GM10248 (cell line): ENCODE results near the gene ALX3.
"Not testable (repeated sequence)": the region's sequence is repeated elsewhere in the genome, so short reads cannot be mapped to it uniquely, and the experiment has no call there.

Source experiments
- CTCF ChIA-PET: fragments of 300-600 bp; sonication (Branson Sonifier 250); formaldehyde crosslinking; extraction: SDS; loops from one replicate; lab custom pipeline; 2021; ENCODE audit warnings: antibody characterized with exemption; lab: Yijun Ruan, JAX
- POLR2A ChIA-PET: fragments of 350-650 bp; sonication (Branson Sonifier 250); formaldehyde crosslinking; extraction: SDS; loops from one replicate; lab custom pipeline; 2020; ENCODE audit warnings: antibody characterized with exemption; lab: Yijun Ruan, JAX
- DNase-seq: peaks from one replicate; pipeline ENCODE4 v3.0.0; 2012; ENCODE audit errors: extremely low spot score
- CTCF ChIP-seq: IDR thresholded peaks from 2 replicates; pipeline ENCODE4 v1.5.1; 2012; ENCODE audit warnings: mild to moderate bottlenecking, low read depth; ENCODE audit errors: extremely low read depth, missing control alignments, control extremely low read depth

ALX3 gene

GRCh38 chr1:110034040-110034450 lies 36.4 kb downstream of the ALX3 start:
- POLR2A ChIA-PET, result no interaction called here
- CTCF ChIA-PET, result interaction anchor here (0.8 to 22.1 kb wide), 13 partner anchors 11 to 257 kb away, joined by 3 to 387 read pairs (median 4); partner anchors contain the start of gene AHCYL1
- no peak for DNase-seq
- TF ChIP-seq CTCF, result no peak

GRCh38 chr1:110033421-110033820 lies 37.1 kb downstream of the ALX3 start:
- no peak for TF ChIP-seq CTCF
- DNase-seq, result no peak
- ChIA-PET CTCF (interaction anchor here (1.1 to 3.3 kb wide), 4 partner anchors 11 to 463 kb away, joined by 3 to 14 read pairs (median 5); no protein-coding TSS in a partner anchor), POLR2A (no interaction called here)

- no peak for TF ChIP-seq CTCF
- ChIA-PET POLR2A (no interaction called here), CTCF (interaction anchor here (1.1 to 3.3 kb wide), 6 partner anchors 10 to 464 kb away, joined by 3 to 14 read pairs (median 4); no protein-coding TSS in a partner anchor)
- DNase-seq, result no peak
Observed at GRCh38 chr1:110032327-110032726, 38.1 kb downstream of the ALX3 start.

GRCh38 chr1:110030687-110031086 lies 39.8 kb downstream of the ALX3 start:
- CTCF ChIA-PET, result interaction anchor here (0.8 to 7.0 kb wide), 26 partner anchors 7 to 489 kb away, joined by 3 to 140 read pairs (median 5); partner anchors contain the start of genes AHCYL1, AMPD2, GNAI3 and GNAT2
- DNase-seq, POLR2A ChIA-PET: not testable (repeated sequence)

- no peak for TF ChIP-seq CTCF
- ChIA-PET POLR2A (no interaction called here), CTCF (interaction anchor here (1.8 to 7.0 kb wide), 3 partner anchors 10 to 385 kb away, joined by 4 to 140 read pairs (median 7); partner anchors contain the start of gene AHCYL1)
- no peak for DNase-seq
Observed at GRCh38 chr1:110024613-110025012, 45.9 kb downstream of the ALX3 start.

- ChIA-PET CTCF (interaction anchor here (2.8 to 12.4 kb wide), 2 partner anchors 6 to 10 kb away, joined by 21 to 140 read pairs; no protein-coding TSS in a partner anchor), POLR2A (no interaction called here)
- no peak for DNase-seq
- no peak for TF ChIP-seq CTCF
Observed at GRCh38 chr1:110021285-110021684, 49.2 kb downstream of the ALX3 start.

GRCh38 chr1:110019770-110020169 lies 50.7 kb downstream of the ALX3 start:
- CTCF ChIA-PET, result interaction anchor here (0.9 to 12.4 kb wide), 8 partner anchors 7 to 526 kb away, joined by 3 to 140 read pairs (median 4); partner anchors contain the start of genes AHCYL1 and CYB561D1
- DNase-seq, result no peak
- no peak for TF ChIP-seq CTCF
- POLR2A ChIA-PET, result no interaction called here
